ENCODE data around the gene PTPN3. TPM values are rescaled to one million over a fixed set of nuclear protein-coding genes. Genes with fewer than 3 reads are reported as not detected.

The PTPN3 gene
- total and polyA plus RNA-seq, 10 of the 15 experiments (the other 5 are each of a cell fraction or from before 2014, with no cell fraction given) = 0.18 to 1.3 (median 0.39) TPM

- Histone ChIP-seq H4K20me1 (ENCODE audit: control insufficient read depth, insufficient read depth) (no peaks in the 10 kb centered on the region), H3K36me3 (ENCODE audit: control insufficient read depth in 2 of 2, insufficient read depth in 2 of 2, low read length in 1 of 2) (no peaks in the 10 kb centered on the region), H3K4me3 (no peak overlapping the region), H3K79me2 (ENCODE audit: control insufficient read depth, insufficient read depth, low read length) (no peaks in the 10 kb centered on the region), H3K9me3 (replicated peaks; ENCODE audit: control insufficient read depth, insufficient read depth, low read length) (no peaks in the 10 kb centered on the region), H3K27ac (ENCODE audit: control insufficient read depth, insufficient read depth) (no peak overlapping the region), H2AFZ (ENCODE audit: control insufficient read depth, low read depth, low read length) (no peak overlapping the region), H3K27me3 (replicated peaks in 1 of 2; ENCODE audit: control insufficient read depth in 2 of 2, insufficient read depth in 2 of 2, low read length in 1 of 2) (no peaks in the 10 kb centered on the region), H3K4me1 (ENCODE audit: control insufficient read depth, insufficient read depth, low read length) (no peaks in the 10 kb centered on the region), H3K9ac (ENCODE audit: control insufficient read depth, insufficient read depth, low read length) (no peak overlapping the region), H3K4me2 (ENCODE audit: control insufficient read depth, insufficient read depth) (no peak overlapping the region)
- ChIA-PET SMC1A (ENCODE audit: uncharacterized antibody, unreplicated experiment) (no interaction called here), CTCF (no interaction called here), POLR2A (no interaction called here), RAD21 (ENCODE audit: unreplicated experiment) (no interaction called here)
- no peak for DNase-seq (ENCODE audit: low read depth, low spot score)
- intact Hi-C loops (cut with micrococcal nuclease; ENCODE audit: unreplicated experiment) = no loop called here
- in situ Hi-C loops (cut with MboI) = no loop called here
- no peak for FAIRE-seq
- TF ChIP-seq ZNF217 (IDR thresholded peaks at IDR 0.05) (no peak), POLR2AphosphoS5 (IDR thresholded peaks at IDR 0.05; ENCODE audit: low read length) (no peak), EED (IDR thresholded peaks at IDR 0.05; ENCODE audit: low read depth) (no peak), TAF1 (IDR thresholded peaks at IDR 0.05; ENCODE audit: borderline replicate concordance, low read depth, low read length) (no peak), SUPT20H (IDR thresholded peaks at IDR 0.05; ENCODE audit: borderline replicate concordance, control insufficient read depth, low read depth, low read length) (no peak), IKZF2 (IDR thresholded peaks at IDR 0.05) (no peak)
- no TSS peak for BruUV-seq (replicated peaks)
- 81% methylated on average over 21 of the region's 21 CpGs for WGBS (ENCODE audit: insufficient coverage, insufficient replicate concordance, low lambda C conversion rate, missing lambda C conversion rate)
- ATAC-seq = no peak
These were observed 142.4 kb downstream of the PTPN3 start for GRCh38 chr9:109355564-109356297.

DNA sequence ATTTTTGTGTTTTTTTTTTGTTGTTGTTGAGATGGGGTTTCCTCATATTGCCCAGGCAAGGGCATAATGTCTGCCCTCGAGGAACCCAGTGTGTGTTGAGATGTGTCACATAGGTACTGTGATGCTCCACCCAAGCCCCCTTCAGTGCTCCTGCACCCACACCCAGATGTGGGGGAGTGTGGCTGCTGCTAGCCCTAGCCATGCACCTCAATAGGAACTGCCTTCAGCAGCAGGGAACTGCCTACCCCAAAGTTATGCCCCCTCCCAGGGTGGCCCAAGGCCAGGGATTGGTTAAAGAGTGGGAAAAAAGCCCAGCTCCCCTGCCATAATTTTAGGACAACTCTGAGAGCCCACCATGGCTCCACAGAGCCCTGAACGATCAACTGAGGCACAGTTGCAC is 143.9 kb downstream of the PTPN3 start:
- no TSS peak for BruUV-seq (replicated peaks)
- Histone ChIP-seq H3K27ac (ENCODE audit: control insufficient read depth, insufficient read depth) (no peak overlapping the region), H3K79me2 (ENCODE audit: control insufficient read depth, insufficient read depth, low read length) (no peaks in the 10 kb centered on the region), H3K9ac (ENCODE audit: control insufficient read depth, insufficient read depth, low read length) (no peak overlapping the region), H3K9me3 (replicated peaks; ENCODE audit: control insufficient read depth, insufficient read depth, low read length) (no peaks in the 10 kb centered on the region), H4K20me1 (ENCODE audit: control insufficient read depth, insufficient read depth) (no peaks in the 10 kb centered on the region), H3K27me3 (replicated peaks in 1 of 2; ENCODE audit: control insufficient read depth in 2 of 2, insufficient read depth in 2 of 2, low read length in 1 of 2) (no peaks in the 10 kb centered on the region), H3K36me3 (ENCODE audit: control insufficient read depth in 2 of 2, insufficient read depth in 2 of 2, low read length in 1 of 2) (no peaks in the 10 kb centered on the region), H3K4me3 (no peak overlapping the region), H3K4me1 (ENCODE audit: control insufficient read depth, insufficient read depth, low read length) (no peaks in the 10 kb centered on the region), H2AFZ (ENCODE audit: control insufficient read depth, low read depth, low read length) (no peak overlapping the region), H3K4me2 (ENCODE audit: control insufficient read depth, insufficient read depth) (no peak overlapping the region)
- 18% methylated on average over 2 of the region's 2 CpGs for whole genome bisulfite sequencing (ENCODE audit: insufficient coverage, insufficient replicate concordance, low lambda C conversion rate, missing lambda C conversion rate)
- POLR2A ChIA-PET = interaction anchor here (0.7 kb wide), 1 partner anchor 41 kb away, joined by 8 read pairs; no protein-coding TSS in a partner anchor
- RAD21 ChIA-PET (ENCODE audit: unreplicated experiment) = interaction anchor here (0.7 kb wide), 1 partner anchor 58 kb away, joined by 3 read pairs; no protein-coding TSS in a partner anchor
- DNase-seq (ENCODE audit: low read depth, low spot score) (no peak), ATAC-seq (no peak), FAIRE-seq (no peak)
- intact Hi-C loops (cut with micrococcal nuclease; ENCODE audit: unreplicated experiment) (no loop called here), in situ Hi-C loops (cut with MboI) (no loop called here)
- CTCF ChIA-PET = no interaction called here
- SMC1A ChIA-PET (ENCODE audit: uncharacterized antibody, unreplicated experiment) = interaction anchor here (0.7 kb wide), 1 partner anchor 502 kb away, joined by 4 read pairs; no protein-coding TSS in a partner anchor
- TF ChIP-seq TARDBP (IDR thresholded peaks at IDR 0.05; ENCODE audit: borderline replicate concordance) = no peak
- TF ChIP-seq YY1 (IDR thresholded peaks at IDR 0.05; ENCODE audit: low read depth, low read length) = no peak
- no peak for TF ChIP-seq MYC (IDR thresholded peaks at IDR 0.05; ENCODE audit: insufficient read depth, insufficient read length, insufficient replicate concordance, low read length, severe bottlenecking)
- TF ChIP-seq SMARCA5 (IDR thresholded peaks at IDR 0.05) = no peak
- no peak for TF ChIP-seq CBFB (IDR thresholded peaks at IDR 0.05; ENCODE audit: low read depth)
- no peak for TF ChIP-seq ZBTB4 (CRISPR knock-in tag; IDR thresholded peaks at IDR 0.05)
- no peak for TF ChIP-seq ASH2L (IDR thresholded peaks at IDR 0.05; ENCODE audit: borderline replicate concordance, low read depth)
- no peak for TF ChIP-seq HDAC2 (IDR thresholded peaks at IDR 0.05)
- no peak for TF ChIP-seq ZNF217 (IDR thresholded peaks at IDR 0.05)
- TF ChIP-seq KAT2A (conservative IDR thresholded peaks at IDR 0.05; ENCODE audit: control insufficient read depth, low read depth, low read length) = no peak
- TF ChIP-seq IRF4 (IDR thresholded peaks at IDR 0.05; ENCODE audit: low read depth, low read length) = no peak

Measured in GM12878 (cell line).